H9 (cell line): ENCODE measurements around the gene TMPRSS9. TPM values are rescaled to one million over a fixed set of nuclear protein-coding genes. Genes with fewer than 3 reads are reported as not detected.

Experiments used
- DNase-seq: peaks from one replicate; pipeline ENCODE4 v3.0.0-alpha.2; 2017
- H2AFZ ChIP-seq: one replicate; pipeline ENCODE4 v1.6.1; 2013; ENCODE audit warnings: mild to moderate bottlenecking, low read length, control low read depth, moderate library complexity
- H2AK5ac ChIP-seq: 2 replicates; pipeline ENCODE4 v1.6.1; 2013; ENCODE audit warnings: low read length, control low read depth, mixed read lengths; ENCODE audit not compliant: insufficient read length
- H2BK120ac ChIP-seq: one replicate; pipeline ENCODE4 v1.6.1; 2013; ENCODE audit warnings: low read depth, mild to moderate bottlenecking, low read length, control low read depth, inconsistent platforms; ENCODE audit not compliant: poor library complexity, severe bottlenecking
- H2BK12ac ChIP-seq: 2 replicates; pipeline ENCODE4 v1.6.1; 2013; ENCODE audit warnings: low read length, control low read depth, mixed read lengths, low read depth; ENCODE audit not compliant: insufficient read length
- H2BK15ac ChIP-seq: 2 replicates; pipeline ENCODE4 v1.6.1; 2013; ENCODE audit warnings: low read depth, low read length, control low read depth
- H2BK20ac ChIP-seq: one replicate; pipeline ENCODE4 v1.6.1; 2013; ENCODE audit warnings: low read depth, mild to moderate bottlenecking, low read length, control low read depth, inconsistent platforms; ENCODE audit not compliant: poor library complexity, severe bottlenecking
- H2BK5ac ChIP-seq: 2 replicates; pipeline ENCODE4 v1.6.1; 2013; ENCODE audit warnings: low read length, control low read depth, mixed read lengths; ENCODE audit not compliant: insufficient read length
- H3K14ac ChIP-seq: 2 replicates; pipeline ENCODE4 v1.6.1; 2013; ENCODE audit warnings: low read length, control low read depth; ENCODE audit not compliant: insufficient read depth
- H3K18ac ChIP-seq: 2 replicates; pipeline ENCODE4 v1.6.1; 2013; ENCODE audit warnings: low read depth, mild to moderate bottlenecking, mixed read lengths, low read length, control low read depth; ENCODE audit not compliant: insufficient read length
- H3K23ac ChIP-seq: 2 replicates; pipeline ENCODE4 v1.6.1; 2013; ENCODE audit warnings: low read length, control low read depth, mixed read lengths, low read depth; ENCODE audit not compliant: insufficient read length
- H3K23me2 ChIP-seq: 2 replicates; pipeline ENCODE4 v1.6.1; 2013; ENCODE audit warnings: low read depth, mild to moderate bottlenecking, mixed read lengths, low read length, control low read depth; ENCODE audit not compliant: insufficient read length, poor library complexity, severe bottlenecking
- H3K27ac ChIP-seq: 2 replicates; pipeline ENCODE4 v1.5.1; 2013; ENCODE audit warnings: low read length, control low read depth, mixed read lengths, low read depth; ENCODE audit not compliant: insufficient read length
- H3K27me3 ChIP-seq: 2 replicates; pipeline ENCODE4 v1.6.1; 2013; ENCODE audit warnings: low read length, control low read depth, inconsistent platforms; ENCODE audit not compliant: insufficient read depth
- H3K4ac ChIP-seq: 2 replicates; pipeline ENCODE4 v1.6.1; 2013; ENCODE audit warnings: low read depth, mild to moderate bottlenecking, control low read depth, inconsistent platforms, low read length, moderate library complexity
- H3K4me1 ChIP-seq: 2 replicates; pipeline ENCODE4 v1.6.1; 2013; ENCODE audit warnings: low read length, control low read depth, inconsistent platforms; ENCODE audit not compliant: insufficient read depth
- H3K4me2 ChIP-seq: 2 replicates; pipeline ENCODE4 v1.6.1; 2013; ENCODE audit warnings: low read length, control low read depth, mixed read lengths; ENCODE audit not compliant: insufficient read length, insufficient read depth
- H3K56ac ChIP-seq: 2 replicates; pipeline ENCODE4 v1.6.1; 2013; ENCODE audit warnings: low read depth, mild to moderate bottlenecking, mixed read lengths, low read length, control low read depth; ENCODE audit not compliant: insufficient read length
- H3K79me1 ChIP-seq: 2 replicates; pipeline ENCODE4 v1.6.1; 2013; ENCODE audit warnings: low read depth, mild to moderate bottlenecking, moderate library complexity, low read length, control low read depth, inconsistent platforms; ENCODE audit not compliant: insufficient read depth, poor library complexity, severe bottlenecking
- H3K79me2 ChIP-seq: 2 replicates; pipeline ENCODE4 v1.6.1; 2013; ENCODE audit warnings: low read length, control low read depth, inconsistent platforms; ENCODE audit not compliant: insufficient read depth
- H3K9ac ChIP-seq: 2 replicates; pipeline ENCODE4 v1.6.1; 2013; ENCODE audit warnings: low read length, control low read depth, mixed read lengths; ENCODE audit not compliant: insufficient read length; ENCODE audit errors: extremely low read depth
- H3K9me3 ChIP-seq: one replicate; pipeline ENCODE4 v1.6.1; 2013; ENCODE audit warnings: low read depth, low read length, inconsistent platforms; ENCODE audit not compliant: control insufficient read depth
- H3T11ph ChIP-seq: one replicate; pipeline ENCODE4 v1.6.1; 2013; ENCODE audit warnings: mild to moderate bottlenecking, low read length, control low read depth, inconsistent platforms
- H4K20me1 ChIP-seq: one replicate; pipeline ENCODE4 v1.6.1; 2013; ENCODE audit not compliant: control insufficient read depth, insufficient read length, insufficient read depth
- H4K5ac ChIP-seq: 2 replicates; pipeline ENCODE4 v1.6.1; 2013; ENCODE audit warnings: low read depth, mild to moderate bottlenecking, mixed read lengths, low read length, control low read depth; ENCODE audit not compliant: insufficient read length
- H4K8ac ChIP-seq: replicated peaks from 2 replicates; pipeline ENCODE4 v1.6.1; 2013; ENCODE audit warnings: low read length, control low read depth, mixed read lengths, low read depth; ENCODE audit not compliant: insufficient read length
- H4K91ac ChIP-seq: 2 replicates; pipeline ENCODE4 v1.6.1; 2013; ENCODE audit warnings: low read depth, mild to moderate bottlenecking, moderate library complexity, mixed read lengths, low read length, control low read depth; ENCODE audit not compliant: insufficient read length
- H3K27ac Mint-ChIP-seq, 3 experiments: 2 replicates in 2 of 3; 3 replicates in 1 of 3; pipeline ENCODE4 v1.8.0; 2020 to 2021; ENCODE audit warnings: mixed read lengths in 3 of 3, mild to moderate bottlenecking in 1 of 3, moderate library complexity in 1 of 3
- H3K27me3 Mint-ChIP-seq: 2 replicates; pipeline ENCODE4 v1.8.0; 2021; ENCODE audit warnings: low read depth, mild to moderate bottlenecking, moderate library complexity, mixed read lengths
- H3K36me3 Mint-ChIP-seq, 3 experiments: 2 replicates in 2 of 3; 3 replicates in 1 of 3; pipeline ENCODE4 v1.8.0; 2020 to 2021; ENCODE audit warnings: low read depth in 3 of 3, mixed read lengths in 3 of 3; ENCODE audit not compliant: insufficient read depth in 1 of 3
- H3K4me1 Mint-ChIP-seq, 2 experiments: 2 replicates each; pipeline ENCODE4 v1.8.0; 2020; ENCODE audit warnings: mixed read lengths in 2 of 2
- H3K4me3 Mint-ChIP-seq, 2 experiments: 2 replicates in 1 of 2; 3 replicates in 1 of 2; pipeline ENCODE4 v1.8.0; 2020 to 2021; ENCODE audit warnings: mild to moderate bottlenecking in 2 of 2, mixed read lengths in 2 of 2, moderate library complexity in 1 of 2
- H3K9me3 Mint-ChIP-seq, 2 experiments: 2 replicates in 1 of 2; 3 replicates in 1 of 2; pipeline ENCODE4 v1.8.0; 2020; ENCODE audit warnings: mild to moderate bottlenecking in 2 of 2, mixed read lengths in 2 of 2, moderate library complexity in 1 of 2
- WGBS: extraction: QIAGEN DNeasy Blood & Tissue Kit; methylation state at CpG from one replicate; pipeline ENCODE4 v1.1.7; 2013; ENCODE audit warnings: missing lambda C conversion rate, low lambda C conversion rate, mixed read lengths; ENCODE audit not compliant: insufficient read length; ENCODE audit errors: extremely low coverage; 5-methylcytosine and 5-hydroxymethylcytosine counted together
- total RNA-seq: library from RNA; stranded (reverse); gene quantifications from 2 replicates; pipeline ENCODE4 v1.2.1, GENCODE V29; 2021
- TF ChIP-seq, protein P1 (sequence below): fragments of 200-600 bp; sonication (generic); conservative IDR thresholded peaks from 3 replicates; pipeline ENCODE4 v1.8.0; 2021; ENCODE audit warnings: antibody characterized with exemption, mild to moderate bottlenecking

The TMPRSS9 gene
- total RNA-seq, 1 experiment from 2014 or later = 0.24 TPM

DNA sequence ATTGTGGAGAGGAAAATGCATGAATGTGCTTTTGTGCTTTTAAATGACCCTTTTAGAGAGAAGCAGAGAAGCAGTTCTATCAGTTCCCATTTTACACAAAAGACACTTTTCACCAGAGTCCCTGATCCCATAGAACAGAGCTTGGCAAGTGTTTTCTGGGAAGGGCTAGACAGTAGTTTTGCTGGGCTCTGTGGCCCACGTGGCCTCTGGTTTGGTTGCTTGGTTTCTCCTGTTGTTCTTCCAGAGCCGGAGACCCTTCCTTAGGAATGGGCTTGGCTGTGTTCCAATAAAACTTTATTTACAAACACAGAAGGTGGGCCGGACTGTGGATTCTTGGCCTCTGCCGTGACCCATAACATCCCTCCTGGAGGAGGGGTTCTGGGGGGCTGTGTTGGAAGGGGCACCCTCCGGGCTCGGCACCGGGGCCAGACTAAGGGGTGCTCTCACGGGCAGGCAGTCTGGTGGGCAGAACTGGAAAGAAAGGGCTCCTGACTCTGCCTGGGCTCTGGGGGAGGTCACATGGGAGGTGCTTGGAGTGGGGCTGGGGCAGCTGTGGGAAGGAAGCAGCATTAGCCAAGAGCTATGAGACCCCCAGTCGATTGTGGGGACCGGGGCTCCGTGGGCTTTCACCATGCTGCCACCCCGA, 28.3 kb upstream of the TMPRSS9 start:
- Histone ChIP-seq H4K91ac (no peak overlapping the region), H3K79me2 (peaks cover 7% of the 10 kb centered on the region; the same call in 1 of the 2 replicates), H3K27ac (no peak overlapping the region), H3K23ac (no peak overlapping the region), H2BK120ac (no peak overlapping the region), H2BK20ac (no peak overlapping the region), H2BK15ac (no peak overlapping the region), H3K79me1 (peaks cover 2% of the 10 kb centered on the region), H3K9ac (no peak overlapping the region), H3K9me3 (no peaks in the 10 kb centered on the region), H3K4me1 (peaks cover 5% of the 10 kb centered on the region; the same call in 1 of the 2 replicates), H4K20me1 (peaks cover 5% of the 10 kb centered on the region), H3K4ac (no peak overlapping the region), H2BK12ac (no peak overlapping the region), H2AK5ac (no peak overlapping the region), H3K18ac (no peak overlapping the region), H3K14ac (no peak overlapping the region; the same call in 1 of the 2 replicates), H4K5ac (no peak overlapping the region), H3T11ph (no peak overlapping the region), H4K8ac (no peak overlapping the region), H2AFZ (no peak overlapping the region), H2BK5ac (no peak overlapping the region), H3K4me2 (no peak overlapping the region), H3K27me3 (no peaks in the 10 kb centered on the region), H3K56ac (no peak overlapping the region), H3K23me2 (peaks cover 9% of the 10 kb centered on the region)
- peaks cover 3 to 6% of the 10 kb centered on the region in 2 experiments; a peak in 4 of 5 replicates for H3K9me3 Mint-ChIP-seq
- H3K27ac Mint-ChIP-seq = peak overlapping the region; percentile 69 to 84 (median 73); a peak in 5 of 7 replicates
- peak overlapping the region; percentile 43 to 67; a peak in 2 of 5 replicates for H3K4me3 Mint-ChIP-seq
- H3K4me1 Mint-ChIP-seq = peaks cover 36 to 51% of the 10 kb centered on the region in 2 experiments
- peaks cover 7 to 22% (median 16%) of the 10 kb centered on the region in 3 experiments for H3K36me3 Mint-ChIP-seq
- no peak for DNase-seq
- no CpG with 5 or more reads among the region's 12 CpGs for WGBS
- H3K27me3 Mint-ChIP-seq = peaks cover 1% of the 10 kb centered on the region; the same call in 1 of the 2 replicates
- TF ChIP-seq, protein P1, sequence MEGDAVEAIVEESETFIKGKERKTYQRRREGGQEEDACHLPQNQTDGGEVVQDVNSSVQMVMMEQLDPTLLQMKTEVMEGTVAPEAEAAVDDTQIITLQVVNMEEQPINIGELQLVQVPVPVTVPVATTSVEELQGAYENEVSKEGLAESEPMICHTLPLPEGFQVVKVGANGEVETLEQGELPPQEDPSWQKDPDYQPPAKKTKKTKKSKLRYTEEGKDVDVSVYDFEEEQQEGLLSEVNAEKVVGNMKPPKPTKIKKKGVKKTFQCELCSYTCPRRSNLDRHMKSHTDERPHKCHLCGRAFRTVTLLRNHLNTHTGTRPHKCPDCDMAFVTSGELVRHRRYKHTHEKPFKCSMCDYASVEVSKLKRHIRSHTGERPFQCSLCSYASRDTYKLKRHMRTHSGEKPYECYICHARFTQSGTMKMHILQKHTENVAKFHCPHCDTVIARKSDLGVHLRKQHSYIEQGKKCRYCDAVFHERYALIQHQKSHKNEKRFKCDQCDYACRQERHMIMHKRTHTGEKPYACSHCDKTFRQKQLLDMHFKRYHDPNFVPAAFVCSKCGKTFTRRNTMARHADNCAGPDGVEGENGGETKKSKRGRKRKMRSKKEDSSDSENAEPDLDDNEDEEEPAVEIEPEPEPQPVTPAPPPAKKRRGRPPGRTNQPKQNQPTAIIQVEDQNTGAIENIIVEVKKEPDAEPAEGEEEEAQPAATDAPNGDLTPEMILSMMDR = no peak
